T-helper 9 cell (primary cell): Measurements from ENCODE around the gene IFIT1.
A peak's percentile ranks its signal among the peaks of the same experiment; 100 is the strongest.
"Not testable (repeated sequence)": the region's sequence is repeated elsewhere in the genome, so short reads cannot be mapped to it uniquely, and the experiment has no call there.

Source experiments
- DNase-seq: peaks from one replicate; pipeline ENCODE4 v3.0.0-alpha.2; 2020
- total RNA-seq, 2 donors: gene quantifications; one replicate each; lab custom pipeline; 2026; lab: John Stamatoyannopoulos, UW

The IFIT1 gene
- 8.4 to 15.5 reads per million in 2 donors for total RNA-seq

- peak; percentile 28 for DNase-seq
These were observed at the start of gene IFIT1 for GRCh38 chr10:89391907-89392756. Gene IFIT1 (plus strand): TSS chr10:89392623. CDS start chr10:89392713, 90 bp downstream.

DNA sequence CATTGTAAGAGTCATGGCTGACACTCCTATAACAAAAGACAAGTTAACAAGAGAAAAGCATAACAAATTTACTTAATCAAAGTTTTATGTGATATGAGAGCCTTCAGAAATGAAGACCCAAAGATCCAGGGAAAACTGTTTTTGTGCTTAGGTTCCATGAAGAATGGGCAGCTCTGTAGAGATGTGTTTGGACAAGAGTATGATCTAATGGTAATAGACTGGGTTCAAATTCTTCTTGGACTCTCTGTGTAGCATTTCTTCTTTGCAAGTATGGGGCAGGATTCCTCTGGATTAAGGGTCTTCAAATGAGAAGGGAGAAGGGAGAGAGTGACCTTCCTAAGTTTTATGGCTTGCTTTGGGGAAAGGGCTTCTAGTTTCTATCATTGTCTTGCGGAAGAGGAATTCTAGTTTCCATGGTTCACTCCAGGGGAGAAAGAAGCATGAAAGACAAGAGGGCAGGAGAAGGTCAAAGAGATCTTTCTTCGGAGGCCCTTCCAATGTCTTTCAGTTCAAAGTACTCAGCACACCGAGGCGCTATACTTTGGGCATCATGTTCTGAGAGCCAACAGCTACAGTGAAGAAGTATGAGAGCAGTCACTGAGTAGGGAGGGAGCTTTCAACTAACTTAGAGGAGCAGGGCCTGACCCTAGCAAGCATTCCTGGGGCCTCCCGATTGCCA, 49.2 kb upstream of the IFIT1 start:
- DNase-seq = no peak

- no peak for DNase-seq
These were observed 48.3 kb upstream of the IFIT1 start for GRCh38 chr10:89344156-89344555.

GRCh38 chr10:89345367-89346000, 46.9 kb upstream of the IFIT1 start:
- DNase-seq = no peak

DNA sequence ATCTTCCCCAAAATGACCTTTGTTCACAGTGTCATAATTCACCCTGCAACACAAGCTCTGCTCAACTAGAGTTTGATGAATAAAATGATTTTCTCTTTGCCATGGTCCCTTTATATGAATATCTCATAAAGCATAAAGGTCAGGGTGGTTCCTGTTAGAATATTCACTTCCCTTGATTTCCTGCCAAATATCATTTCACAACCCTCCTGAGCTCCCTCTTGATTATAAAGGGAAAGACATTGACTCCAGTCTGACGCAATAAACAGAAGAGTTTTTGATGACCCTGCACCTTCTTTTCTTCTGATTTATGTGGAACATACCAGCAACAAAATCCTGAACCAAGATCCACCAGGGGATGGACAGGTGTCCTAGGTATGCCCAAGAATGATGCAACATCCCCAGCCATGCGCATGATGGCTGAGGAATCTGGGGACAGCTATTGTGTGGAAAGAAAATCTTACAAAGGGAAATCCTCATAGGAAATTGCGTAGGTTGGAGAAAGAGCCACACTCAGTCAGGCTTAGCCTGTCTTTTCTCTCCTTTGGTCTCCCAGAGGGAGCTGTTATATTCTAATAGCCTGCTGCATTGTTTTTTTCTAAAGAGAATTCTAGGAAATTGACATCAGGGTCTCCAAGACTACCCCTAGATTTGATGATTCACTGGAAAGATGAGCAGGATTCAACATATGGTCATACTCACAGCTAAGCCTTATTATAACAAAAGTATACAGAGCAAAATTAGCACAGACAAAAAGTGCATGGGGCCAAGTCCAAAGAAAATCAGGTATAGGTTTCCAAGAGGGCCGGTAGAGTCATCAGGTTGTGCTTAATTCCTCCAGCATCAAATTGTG, 45.8 kb upstream of the IFIT1 start:
- no peak for DNase-seq

GRCh38 chr10:89347701-89348457, 44.5 kb upstream of the IFIT1 start:
- no peak for DNase-seq

GRCh38 chr10:89348481-89348880, 43.9 kb upstream of the IFIT1 start:
- no peak for DNase-seq

- DNase-seq = no peak
These were observed 43.4 kb upstream of the IFIT1 start for GRCh38 chr10:89348975-89349374.

DNA sequence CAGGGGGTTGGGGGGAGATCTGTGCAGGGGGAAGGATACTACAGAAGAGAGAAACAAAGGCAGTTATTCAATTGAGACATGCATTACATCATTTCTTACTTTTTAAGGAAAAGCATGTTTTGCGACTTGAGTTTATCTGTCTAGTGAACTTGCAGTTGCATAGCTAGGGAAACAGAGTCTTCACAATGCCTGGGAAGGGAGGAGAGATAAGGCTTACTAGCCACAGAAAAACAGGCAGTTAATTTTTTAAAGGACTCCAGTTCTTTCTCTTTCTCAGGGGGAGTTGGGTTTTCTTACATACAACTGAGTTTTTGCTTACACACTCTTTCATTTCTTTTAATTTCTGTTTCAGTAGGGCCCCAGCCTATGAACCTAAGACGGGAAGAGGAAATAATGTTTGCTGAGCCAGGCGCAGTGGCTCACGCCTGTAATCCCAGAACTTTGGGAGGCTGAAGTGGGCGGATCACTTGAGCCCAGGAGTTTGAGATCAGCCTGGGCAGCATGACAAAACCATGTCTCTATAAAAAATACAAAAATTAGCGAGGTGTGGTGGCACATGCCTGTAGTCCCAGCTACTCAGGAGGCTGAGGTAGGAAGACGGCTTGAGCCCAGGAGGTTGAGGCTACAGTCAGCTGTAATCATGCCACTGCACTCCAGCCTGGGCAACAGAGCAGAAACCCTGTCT, 41.6 kb upstream of the IFIT1 start:
- DNase-seq = not testable (repeated sequence)

- no peak for DNase-seq
These were observed 41.0 kb upstream of the IFIT1 start for GRCh38 chr10:89351412-89351779.

DNA sequence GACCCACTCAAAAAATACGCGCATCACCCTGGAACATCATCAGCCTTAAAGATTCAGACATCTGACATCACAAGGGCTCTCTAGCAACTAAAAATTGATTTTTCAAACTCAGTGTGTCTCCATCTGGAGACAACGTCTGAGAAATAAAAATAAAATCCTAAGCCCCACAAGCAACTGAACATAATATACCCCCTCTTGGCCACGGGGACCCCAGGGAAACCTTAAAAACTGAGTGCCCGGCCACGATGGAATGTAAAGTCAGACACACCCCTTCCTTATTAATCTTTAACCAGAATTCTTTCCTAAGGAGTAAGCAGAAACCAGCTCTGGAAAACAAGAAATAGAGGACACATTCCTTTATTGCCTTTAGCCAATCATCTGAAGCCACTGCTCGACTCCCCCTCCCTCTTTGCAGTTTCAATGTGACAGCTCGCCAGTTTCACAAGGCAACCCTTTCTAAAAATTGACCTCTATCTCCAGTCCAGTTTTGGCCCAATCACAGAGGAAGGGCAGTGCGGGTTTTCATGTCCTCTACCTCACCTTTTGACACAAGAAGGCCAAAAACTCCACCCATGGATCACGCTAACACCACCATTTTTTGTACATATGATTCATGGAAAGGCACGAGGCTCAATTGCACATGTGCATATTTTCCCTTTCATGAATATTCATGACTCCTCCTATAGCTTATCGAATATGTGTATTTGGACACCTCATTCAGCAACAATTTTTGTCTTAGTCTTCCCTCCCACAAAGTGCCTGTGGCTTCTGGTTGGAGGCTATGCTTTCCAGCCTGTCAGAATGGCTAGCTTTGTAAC, 40.4 kb upstream of the IFIT1 start:
- no peak for DNase-seq

DNA sequence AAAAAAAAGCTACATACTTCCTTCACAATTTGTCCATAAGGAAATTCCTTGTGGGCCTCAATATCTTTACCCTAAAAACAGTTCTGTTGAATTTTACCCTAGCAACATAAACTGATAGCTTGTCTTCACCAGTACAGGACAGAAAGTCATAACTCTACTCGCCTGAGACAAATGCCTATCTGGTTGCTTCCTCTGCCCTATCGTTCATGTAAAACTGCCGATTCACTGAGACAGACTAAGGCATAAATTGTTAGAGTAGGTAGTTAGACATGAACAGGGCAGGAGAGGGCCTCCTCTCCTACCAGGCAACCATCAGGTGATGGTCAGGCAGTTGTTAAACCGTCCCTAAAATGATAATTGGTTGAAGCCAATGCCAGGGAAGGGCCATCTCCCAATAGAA, 39.6 kb upstream of the IFIT1 start:
- no peak for DNase-seq

GRCh38 chr10:89355394-89355931, 37.0 kb upstream of the IFIT1 start:
- DNase-seq = no peak

DNA sequence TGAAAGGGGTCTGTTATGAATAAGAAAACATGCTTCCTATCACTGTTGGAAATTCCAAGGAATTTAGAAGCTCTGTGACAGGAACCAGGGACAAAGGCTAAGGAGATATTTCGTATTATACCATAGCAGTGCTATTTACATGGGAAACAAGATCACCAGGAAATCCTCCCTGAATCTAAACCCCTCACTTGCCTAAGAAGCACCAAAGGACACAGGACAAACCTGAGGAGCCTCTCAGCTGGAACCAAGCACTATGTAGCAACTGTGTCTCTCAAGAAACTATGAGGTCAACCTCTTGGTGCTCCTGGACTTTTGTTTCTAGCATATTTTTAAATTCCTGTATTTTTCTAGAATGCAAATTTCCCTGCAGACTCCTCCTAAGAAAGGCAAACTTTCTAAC, 35.3 kb upstream of the IFIT1 start:
- DNase-seq = no peak

GRCh38 chr10:89357975-89358374, 34.4 kb upstream of the IFIT1 start:
- DNase-seq = no peak

GRCh38 chr10:89360157-89360556, 32.3 kb upstream of the IFIT1 start:
- no peak for DNase-seq

GRCh38 chr10:89362929-89363328, 29.5 kb upstream of the IFIT1 start:
- no peak for DNase-seq

GRCh38 chr10:89363729-89364442, 28.5 kb upstream of the IFIT1 start:
- no peak for DNase-seq

DNA sequence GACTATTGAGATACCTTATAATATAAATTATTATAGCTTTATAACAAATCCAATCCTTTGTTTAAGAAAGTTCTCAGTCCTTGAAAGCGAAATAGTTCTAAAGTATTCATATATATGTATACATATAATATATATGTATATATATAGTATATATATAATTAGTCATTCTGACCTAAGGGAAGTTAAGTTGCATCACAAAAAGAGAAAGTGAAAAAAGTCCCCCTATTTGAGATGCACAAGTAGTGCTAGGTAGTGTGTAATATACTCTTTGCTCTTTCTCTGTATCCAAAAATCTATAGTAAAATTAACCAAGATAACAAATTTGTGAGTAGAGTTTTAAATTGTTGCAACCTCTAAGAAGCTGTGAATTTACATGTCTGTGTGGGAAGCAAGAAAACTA, 27.9 kb upstream of the IFIT1 start:
- no peak for DNase-seq
